Activated CD4-positive, alpha-beta T cell treated with anti-CD3 and anti-CD28 coated beads for 48 hours (primary cell): ENCODE data around the gene RFX2.
"Not testable (repeated sequence)": the region's sequence is repeated elsewhere in the genome, so short reads cannot be mapped to it uniquely, and the experiment has no call there.

Experiments
- DNase-seq: peaks from one replicate; pipeline ENCODE4 v3.0.0-alpha.2; 2020

The RFX2 gene

DNA sequence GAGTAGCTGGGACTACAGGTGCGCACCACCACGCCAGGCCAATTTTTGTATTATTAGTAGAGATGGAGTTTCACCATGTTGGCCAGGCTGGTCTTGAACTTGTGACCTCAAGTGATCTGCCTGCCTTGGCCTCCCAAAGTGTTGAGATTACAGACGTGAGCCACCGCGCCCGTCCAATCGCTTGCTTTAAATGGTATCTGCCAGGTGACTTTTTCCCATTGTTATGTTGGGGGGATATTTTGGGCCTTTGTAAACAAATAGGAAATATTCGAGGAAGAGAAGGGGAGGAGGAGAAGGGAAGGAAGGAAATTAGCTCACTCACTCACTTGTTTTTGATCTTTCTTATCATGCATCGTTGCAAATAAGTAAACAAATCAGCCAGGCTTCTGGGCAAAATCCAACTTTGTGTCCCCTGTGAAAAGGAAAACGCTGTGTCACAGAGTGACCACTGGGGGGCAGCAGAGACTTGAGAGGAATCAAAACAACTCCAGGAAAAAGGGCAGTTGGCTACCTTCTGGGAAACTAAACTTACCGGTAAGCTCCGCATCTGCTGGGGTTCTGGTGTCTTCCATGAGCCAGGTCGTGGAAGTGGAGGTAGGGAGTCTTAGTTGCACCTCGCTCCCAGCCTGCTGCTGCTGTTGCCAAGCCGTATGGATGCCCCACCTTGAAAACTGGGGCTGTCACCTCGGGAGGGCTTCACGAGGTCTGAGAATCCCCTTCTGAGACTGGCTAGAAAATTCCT is 123.1 kb downstream of the RFX2 start:
- DNase-seq = peak; percentile 84

DNA sequence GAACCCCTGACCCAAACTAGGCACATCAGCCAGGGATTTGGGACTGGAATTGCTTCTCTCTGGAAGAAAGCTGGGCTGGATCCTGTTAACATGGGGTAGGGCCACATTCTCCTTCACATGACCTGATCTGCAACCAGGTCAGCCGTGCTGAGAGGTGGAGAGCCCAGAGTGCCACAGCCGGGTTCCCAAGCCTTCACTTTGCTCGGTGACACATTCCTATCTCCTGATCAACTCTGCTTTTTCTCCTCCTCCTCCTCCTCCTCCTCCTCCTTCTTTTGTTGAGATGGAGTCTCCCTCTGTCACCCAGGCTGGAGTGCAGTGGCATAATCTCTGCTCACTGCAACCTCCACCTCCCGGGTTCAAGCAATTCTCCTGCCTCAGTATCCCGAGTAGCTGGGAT is 124.5 kb downstream of the RFX2 start:
- DNase-seq = not testable (repeated sequence)

DNA sequence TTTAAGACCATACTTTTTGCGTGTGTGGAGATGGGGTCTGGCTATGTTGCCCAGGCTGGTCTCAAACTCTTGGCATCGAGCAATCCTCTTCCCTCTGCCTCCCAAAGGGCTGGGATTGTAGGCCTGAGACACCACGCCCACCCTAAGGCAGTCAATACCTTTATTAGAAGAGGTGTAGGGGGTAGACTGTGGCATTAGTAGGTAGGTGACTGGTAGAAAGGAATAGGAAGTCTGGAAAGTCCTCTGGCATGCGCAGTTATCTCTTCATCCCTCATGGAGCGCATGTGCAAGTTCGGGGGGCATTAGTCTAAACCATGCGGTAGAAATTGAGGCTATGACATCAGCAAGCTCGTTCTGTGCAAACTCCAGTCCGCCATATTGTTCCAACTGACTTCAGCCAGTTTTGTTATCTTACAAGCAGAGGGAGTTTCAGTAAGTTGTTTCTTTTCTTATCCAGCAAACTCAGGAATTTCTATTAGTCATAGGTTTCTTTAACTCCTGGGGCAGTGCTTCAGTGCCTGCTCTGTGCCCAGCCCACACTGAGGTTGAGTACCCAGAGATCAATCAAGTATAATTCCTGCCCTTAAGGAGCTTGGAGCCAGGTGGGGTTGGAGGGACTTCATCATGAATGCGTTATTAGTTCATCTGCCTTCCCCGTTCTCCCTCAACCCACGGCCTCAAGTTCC is 125.1 kb downstream of the RFX2 start:
- DNase-seq = no peak

DNA sequence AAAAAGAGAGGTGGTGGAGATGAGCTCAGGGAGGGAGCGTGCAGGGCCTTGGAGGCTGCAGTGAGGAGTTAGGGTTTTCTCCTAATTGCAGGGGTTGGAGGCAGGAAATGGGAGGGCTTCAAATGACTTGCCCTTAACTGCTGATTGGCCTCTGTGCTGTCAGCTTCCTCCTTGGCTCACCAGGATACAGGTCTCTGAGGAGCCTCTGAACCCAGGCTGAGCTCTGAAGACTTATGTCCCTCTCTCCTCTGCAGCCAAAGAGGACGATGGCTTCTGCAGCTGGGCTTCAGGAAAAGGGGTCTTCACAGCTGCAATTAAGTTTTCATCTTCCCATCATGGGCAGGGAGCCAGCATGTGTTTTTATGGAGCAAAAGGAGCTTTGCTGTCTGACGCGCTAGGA is 125.7 kb downstream of the RFX2 start:
- DNase-seq = no peak

DNA sequence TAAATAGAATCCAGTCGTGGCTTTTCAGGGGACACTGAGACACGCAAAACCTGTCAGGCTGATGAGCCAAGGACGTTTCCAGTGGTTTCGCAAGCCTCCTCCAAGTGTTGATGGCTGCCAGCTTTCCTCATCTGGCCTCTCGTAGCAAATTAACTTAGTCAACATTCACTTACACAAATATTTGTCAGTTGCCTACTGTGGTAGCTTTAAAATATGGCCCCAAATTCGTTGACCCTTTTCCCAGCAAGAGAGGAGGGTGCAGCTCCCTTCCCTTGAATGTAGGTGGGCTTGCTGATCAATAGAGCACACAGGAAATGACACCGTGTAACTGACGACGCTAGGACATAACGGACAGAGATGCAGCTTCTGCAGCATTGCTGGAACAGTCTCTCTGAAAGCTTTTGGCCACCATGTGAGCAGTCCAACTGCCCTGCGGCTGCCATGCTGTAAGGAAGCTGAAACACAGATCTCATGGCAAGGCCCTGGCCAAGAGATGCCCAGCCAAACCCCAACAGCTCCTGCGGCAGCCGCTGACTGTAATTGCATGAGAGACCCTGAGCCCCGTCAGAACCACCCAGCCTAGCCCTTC is 126.8 kb downstream of the RFX2 start:
- DNase-seq = peak; percentile 24

DNA sequence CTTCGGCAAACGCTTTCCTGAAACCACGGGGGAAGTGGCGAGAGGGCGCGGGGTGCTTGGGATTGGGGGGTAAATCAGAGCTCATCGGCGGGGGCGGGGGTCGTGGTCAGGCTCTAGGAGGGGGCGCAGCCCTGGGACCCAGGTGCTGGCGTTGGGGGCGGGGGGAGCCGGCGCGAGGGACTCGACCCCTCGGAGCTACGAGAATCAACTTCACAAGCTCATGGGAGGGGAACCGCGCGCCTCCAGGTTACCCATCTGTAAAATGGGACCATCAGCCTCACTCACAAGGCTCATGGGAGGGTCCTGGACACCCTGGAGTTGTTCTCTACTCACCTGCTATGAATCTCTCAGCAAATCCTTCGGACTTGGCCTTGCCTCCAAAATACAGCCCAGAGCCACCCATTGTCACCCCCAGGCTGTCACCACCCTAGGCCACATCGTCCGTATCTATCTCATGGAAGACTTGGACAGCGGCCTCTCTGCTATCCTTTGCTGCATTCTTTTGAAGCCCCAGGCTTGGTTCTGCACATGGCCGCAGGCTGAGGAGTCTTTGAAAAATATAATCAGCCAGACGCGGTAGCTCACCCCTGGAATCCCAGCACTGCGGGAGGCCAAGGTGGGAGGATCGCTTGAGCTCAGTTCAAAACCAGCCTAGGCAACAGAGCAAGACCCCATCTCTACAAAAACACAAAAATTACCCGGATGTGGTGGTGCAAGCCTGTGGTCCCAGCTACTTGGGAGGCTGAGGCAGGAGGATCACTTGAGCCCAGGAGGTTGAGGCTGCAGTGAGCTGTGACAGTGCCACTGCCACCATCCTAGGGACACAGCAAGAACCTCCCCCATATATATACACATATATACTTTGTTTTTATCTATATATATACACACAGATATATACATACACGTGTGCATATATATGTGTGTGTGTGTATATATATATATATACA is 131.4 kb downstream of the RFX2 start:
- peak; percentile 17 for DNase-seq

DNA sequence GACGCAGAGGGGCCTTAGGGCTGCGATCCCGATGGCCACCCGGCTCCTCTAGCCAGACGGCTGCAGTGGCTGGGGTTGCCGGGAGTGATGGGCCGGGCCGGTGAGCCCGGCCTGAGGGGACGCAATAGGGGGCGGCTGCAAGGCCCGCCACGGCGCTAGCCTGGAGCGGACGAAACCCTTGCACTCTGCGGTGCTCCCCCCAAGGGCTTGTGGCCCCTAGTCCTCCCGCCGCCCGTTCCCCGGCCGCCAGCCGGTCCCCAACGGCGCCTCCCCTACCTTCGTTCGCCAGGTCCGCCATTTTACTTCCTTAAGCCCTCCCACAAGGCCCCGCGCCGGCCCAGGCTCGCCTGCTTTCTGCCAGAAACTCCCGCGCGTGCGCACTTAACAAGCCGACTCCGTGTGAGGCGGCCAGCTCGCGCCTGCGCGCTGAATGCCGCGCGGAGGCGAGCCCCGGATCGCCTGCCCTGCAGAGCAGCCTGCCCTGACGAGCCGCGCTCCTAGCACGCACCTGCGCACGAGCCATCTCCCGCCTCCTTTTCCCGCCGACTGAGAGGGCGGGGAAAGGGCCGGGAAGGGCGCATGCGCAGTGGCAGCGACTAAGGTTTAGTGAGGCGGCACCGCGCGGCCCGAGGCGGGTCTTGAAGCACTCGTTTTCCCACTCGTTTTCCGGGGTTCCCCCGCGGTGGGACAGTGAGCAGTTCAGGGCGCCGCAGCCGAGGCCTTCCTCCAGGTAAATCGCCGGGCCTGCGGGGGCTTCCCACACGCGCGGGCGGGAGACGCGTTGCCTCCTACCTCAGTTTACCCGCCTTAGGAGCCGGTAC is 132.3 kb downstream of the RFX2 start, which contains the start of gene RANBP3:
TSS of gene RANBP3 (minus strand) at position 356 of the 821 bp plus-strand sequence. CDS start at position 298, 58 bp downstream.
- peak; percentile 99 for DNase-seq

GRCh38 chr19:5977222-5977784 is 133.0 kb downstream of the RFX2 start:
- DNase-seq = no peak

DNA sequence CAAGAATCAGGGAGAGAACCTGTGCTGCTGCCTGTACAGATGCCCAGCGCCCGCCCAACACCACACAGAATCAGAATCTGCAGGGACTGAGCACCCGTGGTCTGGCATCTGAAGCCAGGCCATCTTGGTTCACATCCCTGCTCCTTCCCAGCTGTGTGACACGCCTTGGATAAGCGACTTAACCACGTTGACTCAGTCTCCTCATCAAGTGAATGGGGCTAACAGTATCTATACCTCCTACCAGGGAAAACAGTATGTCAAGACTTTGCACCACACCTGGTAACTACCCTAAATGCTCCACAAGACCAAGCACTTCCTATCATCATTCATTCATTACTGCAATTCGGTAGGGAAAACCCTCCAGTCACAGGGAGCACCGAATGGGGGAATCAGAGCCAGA is 133.5 kb downstream of the RFX2 start:
- DNase-seq = no peak

DNA sequence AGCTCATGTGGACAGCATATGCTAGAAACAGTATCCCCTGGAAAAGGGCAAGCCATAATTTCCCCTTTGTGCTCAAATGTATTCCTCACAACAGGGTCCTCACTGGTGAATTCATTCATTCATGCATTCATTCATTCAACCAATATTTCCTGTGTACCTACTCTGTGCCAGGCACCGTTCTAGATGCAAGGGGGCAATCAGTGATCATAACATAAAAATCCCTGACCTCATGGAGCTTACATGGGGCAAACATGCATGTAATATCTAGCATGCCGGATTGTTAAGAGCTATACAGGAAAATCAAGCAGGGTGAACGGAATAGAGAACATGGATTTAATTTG is 134.9 kb downstream of the RFX2 start:
- DNase-seq = no peak

- DNase-seq = peak; percentile 67
Measured at GRCh38 chr19:5974721-5975387, 135.4 kb downstream of the RFX2 start.

- no peak for DNase-seq
Measured at GRCh38 chr19:5973867-5974635, 136.2 kb downstream of the RFX2 start.

DNA sequence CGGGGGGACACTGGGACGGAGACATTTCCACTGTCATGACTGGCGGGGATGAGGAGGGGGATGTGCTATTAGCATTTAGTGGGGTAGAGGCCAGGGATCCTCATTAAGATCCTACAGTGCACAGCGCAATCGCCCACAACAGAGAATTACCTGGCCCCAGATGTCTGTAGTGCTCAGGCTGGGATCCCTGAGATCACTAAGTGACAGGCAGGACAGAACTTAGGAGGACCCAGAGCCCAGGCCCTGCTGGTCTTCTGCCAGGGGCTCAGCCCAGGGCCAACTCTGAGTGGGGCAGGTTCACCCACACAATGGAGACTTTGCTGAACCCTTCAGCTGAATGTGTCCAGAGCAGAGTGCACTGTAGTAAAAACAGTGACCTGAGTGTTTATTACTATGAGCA is 136.9 kb downstream of the RFX2 start:
- no peak for DNase-seq

DNA sequence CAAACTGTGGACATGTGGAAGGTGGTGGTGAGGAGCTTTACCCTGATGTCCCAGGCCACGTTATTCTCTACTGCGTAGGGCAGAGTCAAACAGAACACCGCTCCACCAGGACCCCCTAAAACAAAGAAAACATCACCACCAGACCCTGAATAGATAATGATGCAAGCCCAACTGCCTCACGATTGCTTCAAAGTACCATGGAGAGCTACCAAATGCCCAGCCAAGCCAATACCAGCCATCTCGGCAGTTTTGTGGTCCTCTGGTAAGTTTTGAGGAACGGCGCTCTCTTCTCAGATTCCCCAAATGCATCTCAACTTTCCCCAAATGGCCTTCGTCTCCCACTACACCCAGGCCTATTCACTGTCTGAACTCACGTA is 138.0 kb downstream of the RFX2 start:
- DNase-seq = no peak

DNA sequence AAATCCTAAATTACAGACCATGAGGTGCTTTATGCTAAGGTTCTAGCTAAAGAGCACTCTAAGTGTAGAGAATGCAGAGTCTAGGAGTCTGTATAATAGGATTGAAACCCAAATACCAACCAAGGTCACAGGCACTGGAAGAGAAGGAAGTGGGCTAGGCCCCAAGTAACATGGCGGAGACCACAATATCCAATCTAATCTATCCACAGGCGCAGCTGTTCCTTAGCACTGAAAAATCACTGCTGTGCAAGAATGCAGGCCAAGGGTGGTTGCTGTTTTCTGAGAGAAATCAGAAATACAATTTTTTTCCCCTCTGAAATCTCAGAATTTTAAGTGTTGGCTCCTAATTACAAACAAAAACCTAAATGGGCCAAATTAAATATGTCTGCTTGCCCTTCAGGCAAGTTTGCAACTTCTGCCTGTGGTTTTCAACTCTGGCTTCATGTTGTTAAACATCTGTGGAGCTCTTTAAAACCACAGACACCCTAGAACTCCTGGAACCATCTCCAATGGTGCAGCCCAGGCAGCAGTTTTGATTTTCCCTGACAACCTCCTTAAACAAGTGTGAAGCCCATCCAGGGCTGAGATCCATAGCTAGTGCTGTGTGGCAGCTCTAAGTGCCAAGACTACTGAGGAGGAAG is 138.5 kb downstream of the RFX2 start:
- no peak for DNase-seq

DNA sequence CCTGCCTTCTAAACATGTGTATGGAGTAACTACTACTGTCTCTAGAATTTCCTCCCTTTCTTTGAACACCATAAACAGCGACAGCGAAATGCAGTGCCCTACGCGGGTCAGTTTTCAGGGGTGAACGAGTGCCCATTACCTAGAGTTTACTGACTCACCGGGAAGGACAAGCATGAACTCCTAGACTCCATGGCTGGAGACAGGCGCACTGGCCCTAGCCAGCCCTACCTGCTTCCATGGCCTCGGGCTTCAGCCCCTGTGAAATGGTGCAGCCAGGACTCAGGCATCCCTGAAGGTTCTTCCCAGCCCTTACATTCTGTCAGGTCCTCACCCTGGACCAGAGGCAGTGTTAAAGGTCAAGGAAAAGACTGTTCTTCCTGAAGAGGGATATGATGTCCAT is 140.8 kb downstream of the RFX2 start:
- DNase-seq = no peak

GRCh38 chr19:5968431-5969373 is 141.6 kb downstream of the RFX2 start:
- no peak for DNase-seq

DNA sequence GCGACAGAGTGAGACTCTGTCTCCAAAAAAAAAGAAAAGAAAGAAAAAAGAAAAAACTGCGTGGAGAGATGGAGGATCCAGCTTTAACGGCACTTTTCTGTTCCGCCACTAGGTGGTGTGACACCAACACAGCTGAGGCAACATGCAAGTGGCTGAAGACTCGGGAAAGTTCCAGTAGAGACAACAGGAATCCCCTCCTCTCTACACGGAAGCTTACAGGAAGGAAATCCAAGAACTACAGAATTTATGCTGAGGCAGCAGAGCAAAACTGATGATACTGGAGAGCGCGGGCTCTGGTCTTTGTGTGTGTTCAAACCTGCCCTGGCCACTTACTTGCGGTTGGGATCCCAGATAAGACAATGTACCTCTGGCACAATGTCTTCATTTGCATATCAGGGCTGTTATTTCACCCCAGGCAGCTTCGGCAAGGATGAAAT is 142.3 kb downstream of the RFX2 start:
- DNase-seq = peak; percentile 76

GRCh38 chr19:5967571-5967970 is 142.7 kb downstream of the RFX2 start:
- no peak for DNase-seq
